Measurements from ENCODE around the gene B3GALT6.

The B3GALT6 gene

DNA sequence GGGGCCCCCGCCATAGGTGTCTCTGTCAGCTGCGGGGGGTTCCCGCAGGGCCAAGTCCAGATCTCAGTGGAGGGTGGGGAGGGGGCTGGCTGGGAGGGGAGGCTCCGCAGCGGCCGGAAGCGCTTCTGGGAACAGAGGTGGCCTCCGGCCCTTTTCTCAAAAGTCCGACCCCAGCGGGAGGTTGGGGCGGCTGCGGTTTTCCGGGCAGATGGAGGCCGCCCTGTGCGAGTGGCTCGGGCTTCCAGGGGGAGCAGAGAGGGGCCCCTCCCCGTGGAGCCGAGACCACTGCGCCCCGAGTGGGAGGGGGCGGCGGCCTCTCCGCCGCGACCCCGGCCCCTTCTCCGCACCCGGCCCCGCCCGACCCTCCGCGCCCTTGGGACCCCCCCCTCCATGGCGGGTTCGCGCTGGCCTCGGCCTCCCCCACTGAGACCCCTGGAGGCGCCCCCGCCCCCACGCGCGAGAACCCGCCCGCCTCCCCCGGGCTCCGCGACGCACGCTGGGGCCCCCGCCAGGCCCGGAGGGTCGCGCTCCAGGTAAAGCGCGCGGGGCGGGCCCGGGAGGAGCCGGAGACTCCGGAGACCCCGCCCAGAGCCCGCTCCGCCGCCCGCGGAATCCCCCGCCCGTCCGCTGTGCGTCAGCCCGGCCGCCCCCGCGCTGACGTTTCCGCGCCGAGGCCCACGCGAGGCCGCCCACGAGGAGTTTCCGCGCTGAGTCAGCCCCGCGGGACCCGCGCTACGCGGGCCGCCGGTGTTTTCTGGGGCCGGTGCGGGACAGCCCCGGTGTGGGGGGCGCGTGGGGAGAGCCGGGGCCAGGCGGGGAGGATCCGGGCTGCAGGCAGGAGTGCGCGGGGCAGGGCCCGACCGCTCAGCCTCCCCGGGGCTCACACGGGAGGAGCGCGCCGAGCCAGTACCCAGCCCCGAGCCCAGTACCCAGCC, 30.9 kb upstream of the B3GALT6 start:
- in situ Hi-C loops (cut with HindIII; ENCODE audit: low sequenced_read_pairs), result no loop called here

DNA sequence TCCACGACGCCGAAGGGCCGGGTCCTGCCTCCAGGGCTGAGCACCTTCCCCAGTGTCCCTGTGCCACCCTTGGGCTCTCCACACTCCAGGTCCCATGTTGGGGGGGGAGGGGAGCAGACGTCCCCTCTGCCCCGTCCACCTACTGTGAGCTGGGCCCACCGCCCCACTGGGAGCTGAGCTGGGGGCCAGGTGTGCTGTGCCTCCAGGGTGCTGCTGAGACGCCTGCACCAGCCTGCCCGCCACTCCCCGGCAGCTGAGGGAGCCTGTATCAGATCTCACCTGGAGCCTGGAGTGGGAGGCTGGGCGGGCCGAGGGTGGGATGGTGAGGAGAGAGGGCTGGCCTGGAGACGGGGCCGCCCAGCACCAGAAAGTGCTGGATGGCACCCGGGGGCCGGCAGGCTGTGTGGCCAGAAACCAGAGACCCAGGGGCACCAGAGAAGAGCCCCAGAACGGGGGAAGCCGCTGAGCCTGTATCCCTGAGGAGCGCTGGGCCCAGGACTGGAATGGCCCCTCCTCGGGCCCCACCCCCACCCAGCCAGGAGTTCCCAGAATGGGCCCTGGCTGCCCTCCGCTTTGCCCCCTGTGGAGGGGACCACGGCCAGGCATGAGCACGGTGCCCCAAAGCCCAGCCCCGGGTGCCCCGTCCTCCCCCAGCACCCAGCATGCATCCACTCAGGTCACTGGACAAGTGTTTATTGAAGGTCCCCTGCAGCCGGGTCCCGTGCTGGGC, 29.0 kb upstream of the B3GALT6 start:
- in situ Hi-C loops (cut with HindIII; ENCODE audit: low sequenced_read_pairs), result no loop called here

DNA sequence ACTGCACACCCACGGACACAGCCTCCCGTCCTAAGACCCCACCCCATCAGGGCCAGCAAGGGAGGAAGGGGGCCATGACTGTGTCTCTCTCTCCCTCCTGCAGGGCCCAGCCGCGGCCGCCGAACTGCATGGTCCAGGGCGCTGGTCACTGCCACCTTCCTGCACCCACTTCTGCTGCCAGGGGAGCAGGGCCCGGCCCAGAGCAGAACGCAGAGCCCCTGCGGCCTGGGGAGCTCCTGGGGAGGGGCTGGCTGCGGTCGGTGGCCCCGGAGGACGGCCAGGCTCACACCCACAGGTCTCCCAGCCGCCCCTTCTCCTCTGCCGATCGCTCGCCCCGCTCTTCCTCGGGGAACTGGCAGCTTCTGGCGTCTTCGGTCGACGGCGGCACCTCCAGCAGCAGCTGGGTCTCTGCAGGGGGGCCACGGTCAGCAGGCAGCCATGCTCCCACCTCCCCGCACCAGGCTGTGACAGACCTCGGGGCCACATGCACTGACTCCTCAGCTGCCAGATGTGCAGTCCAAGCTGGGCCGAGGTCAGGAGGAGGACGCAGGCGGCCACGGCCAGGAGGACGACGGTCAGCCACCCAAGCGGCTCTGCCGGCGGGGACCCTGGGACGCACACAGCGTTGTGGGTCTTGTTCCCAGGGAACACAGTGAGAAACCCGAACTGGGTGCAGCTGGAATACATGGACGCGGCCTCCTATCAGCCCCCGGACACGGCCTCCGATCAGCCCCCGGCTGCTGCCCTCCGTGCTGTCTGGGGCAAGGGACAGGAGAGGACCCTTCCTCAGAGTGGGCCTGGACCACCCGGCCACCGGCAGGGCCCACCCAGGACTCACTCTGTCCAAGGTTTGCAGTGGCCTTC, 28.2 kb upstream of the B3GALT6 start:
- in situ Hi-C loops (cut with HindIII; ENCODE audit: low sequenced_read_pairs), result no loop called here

DNA sequence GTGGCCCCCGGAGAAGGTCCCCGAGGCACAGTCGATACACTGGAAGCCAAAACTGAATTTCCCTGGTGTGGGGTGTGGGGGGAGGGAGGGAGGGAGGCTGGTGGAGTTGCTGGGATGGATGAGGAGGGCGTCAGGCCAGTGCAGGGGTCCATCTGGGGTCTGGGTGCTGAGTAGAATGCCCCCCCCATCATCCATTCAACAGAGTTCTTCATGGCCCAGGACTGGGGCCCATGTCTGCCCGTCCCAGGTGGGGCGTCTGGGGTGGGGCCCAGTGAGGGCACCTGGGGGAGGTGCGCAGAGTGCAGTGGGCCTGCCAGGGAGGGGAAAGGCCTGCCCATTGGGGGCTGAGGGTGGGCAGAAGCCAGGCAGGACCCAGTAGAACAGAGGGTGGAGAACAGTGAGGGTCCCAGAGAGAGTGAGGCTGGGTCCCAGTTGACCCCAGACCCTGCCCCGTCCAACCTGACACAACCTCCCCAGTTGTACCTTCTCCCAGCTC, 27.6 kb upstream of the B3GALT6 start:
- in situ Hi-C loops (cut with HindIII; ENCODE audit: low sequenced_read_pairs), result no loop called here

DNA sequence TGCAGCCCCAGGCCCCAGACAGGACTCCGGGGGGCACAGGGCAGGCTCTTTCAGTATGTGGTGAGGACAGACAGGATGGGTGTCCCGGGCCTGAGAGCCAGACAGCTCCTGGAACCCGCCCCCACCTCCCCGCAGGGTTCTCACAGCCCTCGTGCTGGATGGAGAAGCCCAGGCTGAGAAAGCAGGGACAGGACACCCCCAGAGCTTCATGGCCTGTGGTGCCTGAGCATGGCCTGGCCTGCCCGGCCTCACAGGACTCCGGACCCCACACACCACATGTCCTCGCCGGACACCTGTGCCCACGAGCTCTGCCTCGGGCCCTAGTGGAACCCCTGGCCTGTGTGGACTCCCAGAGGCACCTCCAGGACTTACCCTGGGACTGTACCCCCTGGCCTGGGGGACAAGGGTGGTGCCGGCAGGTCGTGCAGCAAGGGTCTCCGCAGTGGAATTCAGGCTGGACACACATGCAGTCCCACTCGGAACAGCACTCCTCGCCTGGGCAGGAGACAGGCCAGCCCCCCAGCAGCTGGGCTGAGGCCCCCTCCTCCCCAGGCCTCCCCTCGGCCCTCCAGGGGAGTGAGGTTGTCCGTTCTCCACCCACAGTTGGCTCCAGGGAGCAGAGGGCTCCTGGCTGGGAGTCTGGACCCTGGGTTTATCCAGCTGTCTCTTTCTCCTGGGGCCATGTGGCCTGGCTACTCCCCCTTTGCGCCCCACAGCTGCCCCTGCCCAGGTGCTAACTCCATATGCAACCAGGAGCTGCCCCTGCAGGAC, 26.9 kb upstream of the B3GALT6 start:
- in situ Hi-C loops (cut with HindIII; ENCODE audit: low sequenced_read_pairs), result no loop called here

DNA sequence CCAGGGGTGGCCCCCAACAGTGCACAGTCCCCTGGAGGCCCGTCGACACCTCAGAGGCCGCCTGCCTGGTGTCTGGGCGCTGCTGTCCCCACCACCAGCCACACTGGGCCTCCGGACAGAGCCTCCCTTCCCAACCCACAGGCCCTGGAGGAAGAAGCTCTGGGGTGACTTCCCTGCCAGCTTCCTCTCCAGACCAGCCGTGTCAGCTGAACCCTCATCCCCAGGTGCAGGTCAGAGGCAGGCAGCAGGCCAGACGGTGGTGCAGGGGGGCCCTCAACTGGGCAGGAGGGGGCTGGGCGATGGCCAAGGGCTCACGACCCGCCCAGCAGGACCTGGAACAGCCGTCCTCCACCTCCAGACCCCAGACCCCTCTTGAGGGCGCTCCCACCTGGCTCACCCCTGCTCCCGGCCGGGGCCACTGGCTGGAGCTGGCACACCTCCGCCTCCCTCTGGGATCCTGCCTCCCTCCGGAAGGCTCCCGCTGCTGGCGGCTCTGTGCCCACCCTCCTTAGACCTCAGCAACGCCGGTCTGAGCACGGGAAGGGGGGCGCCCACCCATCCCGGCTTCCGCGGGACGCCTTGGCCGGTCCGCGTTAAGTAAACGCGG, 26.2 kb upstream of the B3GALT6 start:
- in situ Hi-C loops (cut with HindIII; ENCODE audit: low sequenced_read_pairs), result no loop called here

DNA sequence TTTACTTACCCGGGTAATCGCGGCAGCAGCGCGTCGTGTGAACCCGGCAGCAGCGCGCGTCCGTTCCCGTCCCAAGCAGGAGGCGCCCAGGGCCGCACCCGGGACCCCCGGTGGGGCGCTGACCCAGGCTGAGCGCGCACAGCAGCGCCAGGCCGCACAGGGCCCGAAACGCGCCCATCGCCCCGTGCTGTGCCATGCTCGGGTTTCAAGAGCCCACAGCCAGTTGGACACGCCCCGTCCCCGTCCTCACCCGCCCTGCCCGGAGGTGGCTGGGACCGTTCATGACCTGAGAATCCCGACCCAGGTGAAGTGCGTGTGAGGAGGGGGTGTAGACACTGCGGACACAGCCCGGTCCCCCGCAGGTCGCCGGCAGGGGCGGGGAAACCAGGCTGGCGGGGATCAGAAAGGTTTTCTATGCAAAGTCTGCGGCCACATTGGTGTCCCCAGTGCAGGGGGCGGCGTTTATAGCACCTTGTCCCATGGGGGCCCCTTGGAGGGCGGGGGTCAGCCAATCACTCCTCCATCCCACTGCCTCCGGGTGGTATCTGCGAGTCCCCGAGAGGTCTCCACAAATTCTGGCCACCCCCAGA, 25.6 kb upstream of the B3GALT6 start, which contains the start of gene TNFRSF18:
TSS of gene TNFRSF18 (minus strand) at position 217 of the 590 bp plus-strand sequence. CDS start at position 196, 21 bp downstream.
- in situ Hi-C loops (cut with HindIII; ENCODE audit: low sequenced_read_pairs), result no loop called here

DNA sequence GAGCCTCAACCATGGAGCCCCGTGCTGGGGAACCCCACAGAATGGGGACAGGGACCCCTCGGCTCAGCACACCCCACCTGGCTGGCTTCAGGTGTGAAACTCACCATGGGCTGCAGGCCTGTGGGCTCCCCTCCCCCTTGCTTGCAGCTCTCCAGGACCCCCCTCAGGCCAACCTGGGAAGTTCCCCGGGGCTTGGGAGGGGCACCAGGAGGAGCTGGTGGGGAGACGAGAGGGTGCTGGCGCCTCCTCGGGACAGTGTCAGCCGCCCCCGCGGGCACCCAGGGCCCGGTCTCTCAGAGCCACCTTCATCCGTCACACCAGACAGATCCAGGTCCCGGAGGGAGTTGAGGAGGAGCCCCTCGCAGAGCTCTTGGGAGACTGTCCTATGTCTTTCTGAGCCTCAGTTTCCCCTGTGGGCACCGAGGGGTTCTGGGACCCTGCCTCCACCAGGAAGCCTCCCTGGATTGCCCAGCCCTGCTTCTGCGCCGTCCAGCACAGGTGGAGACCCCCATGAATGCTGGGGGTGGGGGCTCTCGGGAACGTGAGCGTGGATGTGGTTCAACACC, 25.0 kb upstream of the B3GALT6 start:
- in situ Hi-C loops (cut with HindIII; ENCODE audit: low sequenced_read_pairs), result no loop called here

DNA sequence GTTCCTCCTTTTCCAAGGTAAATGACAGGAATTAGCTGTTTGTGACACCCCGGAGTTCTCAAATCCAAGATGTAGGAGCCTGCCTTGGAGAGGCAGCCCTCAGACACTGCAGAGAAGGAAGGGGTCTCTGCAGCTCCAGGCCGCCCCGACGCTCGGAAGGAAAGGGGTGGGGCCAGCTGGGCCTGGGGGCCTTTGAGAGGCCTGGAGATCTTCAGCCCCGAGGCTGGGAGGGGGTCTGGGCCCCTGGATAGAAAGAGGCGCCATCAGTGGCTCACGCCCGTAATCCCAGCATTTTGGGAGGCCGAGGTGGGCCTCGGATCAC, 24.5 kb upstream of the B3GALT6 start:
- in situ Hi-C loops (cut with HindIII; ENCODE audit: low sequenced_read_pairs), result no loop called here

DNA sequence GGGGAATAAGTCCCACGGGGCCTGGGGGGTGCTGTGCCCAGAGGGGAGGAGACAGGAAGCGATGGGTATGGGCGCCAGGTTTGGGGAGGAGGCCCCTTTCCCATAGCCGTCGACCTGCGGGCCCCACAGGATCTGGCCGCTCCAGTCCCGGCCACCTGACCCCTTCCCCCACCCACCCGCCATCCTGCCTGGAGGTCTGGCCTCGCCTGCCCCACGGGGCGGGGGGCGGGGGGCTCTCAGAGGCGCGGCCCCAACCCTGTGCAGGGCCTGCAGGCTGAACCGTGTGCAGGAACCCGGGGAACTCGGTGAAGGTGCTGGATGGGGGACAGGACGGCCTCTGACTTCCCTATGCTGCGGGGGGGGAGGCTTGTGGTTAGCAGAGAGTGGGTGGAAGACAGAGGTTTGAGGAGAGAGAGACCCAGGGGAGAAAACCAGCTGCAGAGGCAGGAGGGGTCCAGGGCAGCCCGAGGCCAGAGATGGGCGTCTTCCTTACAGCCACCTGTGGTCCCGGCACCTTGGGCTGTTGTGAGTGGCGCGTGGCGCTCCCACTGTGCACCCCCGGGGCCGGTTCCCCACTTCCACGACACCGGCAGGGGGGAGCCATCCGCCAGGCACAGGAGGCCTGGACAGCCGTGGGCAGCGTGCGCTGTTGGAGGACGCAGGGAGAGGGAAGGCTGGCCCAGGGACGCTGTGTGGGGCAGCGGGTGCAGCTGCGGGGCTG, 23.2 kb upstream of the B3GALT6 start:
- in situ Hi-C loops (cut with HindIII; ENCODE audit: low sequenced_read_pairs), result no loop called here

DNA sequence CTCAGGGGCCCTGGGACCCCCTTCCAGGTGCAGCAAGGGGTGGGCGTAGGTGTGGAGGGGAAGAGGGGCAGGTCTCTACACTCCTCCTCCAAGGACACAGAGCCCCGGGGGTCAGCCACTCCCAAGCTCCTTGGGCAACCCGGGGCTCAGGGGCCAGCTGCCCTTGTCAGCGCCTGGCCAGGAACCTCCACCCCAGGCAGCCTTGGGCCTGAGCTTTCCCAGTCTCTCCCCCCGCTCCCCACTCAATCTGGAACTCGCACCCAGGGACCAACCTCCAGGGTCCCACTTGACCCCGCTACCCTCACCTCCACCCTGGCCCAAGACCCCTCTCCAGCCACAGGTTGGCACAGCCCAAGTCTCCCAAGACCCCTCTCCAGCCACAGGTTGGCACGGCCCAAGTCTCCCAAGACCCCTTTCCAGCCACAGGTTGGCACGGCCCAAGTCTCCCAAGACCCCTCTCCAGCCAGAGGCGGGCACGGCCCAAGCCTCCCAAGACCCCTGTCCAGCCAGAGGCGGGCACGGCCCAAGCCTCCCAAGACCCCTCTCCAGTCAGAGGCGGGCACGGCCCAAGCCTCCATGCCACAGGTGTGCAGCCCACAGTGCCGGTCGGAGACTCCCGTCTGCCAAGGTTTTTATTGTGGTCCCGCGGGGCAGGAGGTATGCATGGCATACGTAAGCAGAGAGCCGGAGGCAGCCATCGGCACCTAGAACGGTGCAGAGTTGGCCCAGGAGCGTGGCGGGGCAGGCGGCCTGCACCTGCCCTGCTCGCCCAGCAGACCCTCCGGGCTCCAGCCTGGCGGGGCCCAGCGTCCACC, 21.1 kb upstream of the B3GALT6 start:
- in situ Hi-C loops (cut with HindIII; ENCODE audit: low sequenced_read_pairs), result no loop called here

DNA sequence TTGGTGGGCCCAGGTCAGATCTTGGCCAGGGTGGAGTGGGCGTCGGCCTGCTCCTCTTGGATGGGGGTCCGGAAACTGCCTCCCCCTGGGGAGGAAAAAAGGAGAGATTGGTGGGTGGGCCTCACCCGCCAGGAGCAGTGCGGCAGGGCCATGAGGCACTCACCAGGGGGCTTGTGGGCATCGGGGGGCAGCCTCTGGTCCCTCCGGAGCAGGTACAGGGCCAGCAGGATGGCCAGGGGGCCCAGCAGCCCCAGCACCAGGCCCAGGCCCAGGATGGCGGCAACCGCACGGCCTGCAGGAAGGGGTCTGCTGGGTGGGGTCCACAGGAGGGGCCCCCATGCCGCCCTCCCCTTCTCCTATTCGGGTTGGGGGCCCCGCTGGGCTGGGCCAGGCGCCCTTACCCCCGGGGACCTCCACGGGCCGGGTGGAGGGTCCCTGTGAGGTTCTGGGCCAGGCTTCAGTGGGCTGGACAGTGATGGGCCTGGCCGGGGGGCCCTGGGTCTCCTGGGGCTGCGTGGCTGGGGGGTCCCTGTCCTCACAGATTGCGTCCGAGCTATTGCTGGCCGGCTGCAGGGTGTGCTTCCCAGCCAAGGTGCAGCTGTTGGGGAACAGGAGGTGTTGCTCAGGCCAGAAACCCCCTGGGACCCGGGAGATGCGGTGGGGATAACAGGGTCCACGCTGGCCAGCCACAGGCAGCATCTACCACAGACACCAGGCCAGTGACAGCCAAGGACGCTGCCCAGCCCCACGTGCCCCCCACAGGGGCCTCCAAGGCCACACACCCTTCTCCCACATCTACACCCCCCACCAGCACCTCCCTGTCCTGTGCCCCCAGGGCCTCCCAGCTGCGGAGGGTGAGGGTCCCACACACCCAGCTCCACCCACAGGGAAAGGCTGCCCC, 20.2 kb upstream of the B3GALT6 start:
- in situ Hi-C loops (cut with HindIII; ENCODE audit: low sequenced_read_pairs), result no loop called here

DNA sequence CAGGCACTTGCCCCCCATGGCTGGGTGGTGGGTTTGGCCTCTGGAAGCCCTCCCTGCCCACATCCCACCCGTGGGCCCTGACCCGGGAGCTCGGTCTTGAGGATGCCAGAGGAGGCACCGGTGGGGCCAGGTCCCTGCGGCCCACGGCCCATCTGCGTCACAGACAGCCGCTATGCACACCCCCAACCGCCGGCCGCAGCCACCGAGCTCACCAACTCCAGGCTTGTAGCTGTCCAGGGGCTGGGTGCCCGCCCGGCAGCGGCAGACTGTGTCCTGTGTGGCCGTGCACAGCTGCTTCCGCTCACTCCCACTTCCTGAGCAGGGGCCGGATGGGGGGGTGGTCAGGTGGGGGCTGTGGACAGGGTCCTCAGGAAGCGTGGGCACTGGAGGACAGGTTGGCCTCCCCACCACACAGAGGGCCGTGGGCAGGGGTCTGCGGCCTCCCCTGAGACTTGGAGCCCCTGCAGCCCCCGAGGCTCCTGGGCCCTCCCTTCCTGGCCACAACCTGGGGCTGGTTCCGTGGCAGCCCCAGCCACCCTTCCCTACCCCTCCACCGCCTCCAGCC, 19.2 kb upstream of the B3GALT6 start:
- in situ Hi-C loops (cut with HindIII; ENCODE audit: low sequenced_read_pairs), result no loop called here

DNA sequence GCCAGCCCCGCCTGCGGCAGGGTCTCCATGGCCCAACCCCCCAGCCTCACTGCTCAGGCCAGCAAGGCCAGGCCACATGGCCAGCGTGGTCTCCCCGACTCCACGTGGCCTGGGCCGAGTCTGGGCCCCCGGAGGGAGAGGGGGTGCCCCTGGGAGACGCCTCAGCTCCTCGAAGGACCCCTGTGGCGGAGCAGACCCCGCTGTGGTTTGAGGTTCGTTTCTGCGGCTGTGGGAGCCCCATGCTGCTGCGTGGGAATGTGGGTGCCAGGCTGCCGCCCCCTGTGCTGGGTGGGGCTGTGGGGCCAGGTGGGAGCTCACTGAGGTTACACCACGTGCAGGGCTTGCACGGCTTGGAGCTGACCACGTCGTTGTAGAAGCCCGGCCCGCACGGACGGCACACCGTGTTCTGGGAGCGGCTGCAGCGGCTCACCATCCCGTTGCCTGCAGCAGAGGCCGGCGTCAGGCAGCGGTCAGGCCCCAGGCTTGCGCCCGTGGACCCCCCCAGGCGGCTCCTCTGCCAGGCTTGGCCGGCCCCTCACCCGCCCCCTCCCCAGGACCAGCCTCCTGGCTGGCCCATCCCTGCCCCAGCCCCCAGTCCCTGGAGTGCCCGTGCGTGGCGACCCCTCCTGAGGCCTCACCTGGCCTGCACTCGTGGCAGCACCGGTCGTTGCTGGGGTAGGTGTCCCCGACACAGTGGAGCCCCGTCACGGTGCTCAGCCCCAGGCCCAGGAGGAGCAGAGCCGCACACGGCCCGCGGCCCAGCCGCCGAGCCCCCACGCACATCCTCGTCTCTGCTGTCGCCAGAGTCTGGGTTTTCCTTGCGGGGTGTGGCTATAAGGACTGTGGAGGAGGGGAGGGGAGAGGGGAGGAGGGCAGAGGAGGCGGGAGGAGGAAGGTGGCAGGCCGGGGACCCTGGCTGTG, 18.4 kb upstream of the B3GALT6 start, which contains the start of gene TNFRSF4:
TSS of gene TNFRSF4 (minus strand) at position 809 of the 921 bp plus-strand sequence. CDS start at position 783, 26 bp downstream.
- in situ Hi-C loops (cut with HindIII; ENCODE audit: low sequenced_read_pairs), result no loop called here

DNA sequence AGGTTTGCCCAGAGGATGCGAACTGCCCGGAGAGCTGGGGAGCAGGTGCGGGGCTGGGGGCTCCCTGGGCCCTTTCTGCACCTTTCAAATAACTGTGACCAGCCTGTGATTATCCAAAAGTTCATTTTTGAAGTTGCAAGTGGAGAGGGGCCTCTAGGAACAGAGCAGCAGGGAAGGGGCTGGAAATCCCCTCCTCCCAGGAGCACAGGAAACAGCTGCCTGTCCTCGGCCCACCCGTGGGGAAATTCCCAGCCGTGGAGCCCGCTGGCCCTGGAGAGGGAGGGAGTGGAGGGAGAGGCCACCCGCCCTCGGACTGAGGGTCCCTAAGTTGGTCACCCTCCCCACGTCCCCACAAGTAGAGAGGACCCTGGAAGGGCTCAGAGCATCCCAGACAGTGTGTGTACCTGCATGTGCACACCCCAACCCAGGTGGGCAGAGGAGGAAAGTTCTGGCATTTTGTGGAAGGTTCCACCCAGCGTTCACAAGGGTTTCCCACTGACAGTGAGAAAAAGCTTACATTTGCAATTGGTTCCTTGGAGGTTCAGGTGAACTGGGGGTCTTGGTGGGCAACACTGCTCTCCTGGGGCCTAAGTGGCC, 16.9 kb upstream of the B3GALT6 start:
- in situ Hi-C loops (cut with HindIII; ENCODE audit: low sequenced_read_pairs), result no loop called here

All from DLD1 (cell line).